Tibial nerve (tissue), 4 donors: ENCODE measurements around the gene DLGAP4. TPM values are rescaled to one million over a fixed set of nuclear protein-coding genes. Genes with fewer than 3 reads are reported as not detected.

ENCODE experiments used
- DNase-seq, 2 donors: peaks; one replicate each; pipeline ENCODE4 v3.0.0-alpha.2; 2019; ENCODE audit warnings: low spot score in 2 of 2
- H3K27ac ChIP-seq, 4 donors: fragments of 200-600 bp; sonication (generic) in 3 of 4; one replicate each; pipeline ENCODE4 v1.5.1; 2017 to 2019; ENCODE audit warnings: mild to moderate bottlenecking in 1 of 4
- H3K27me3 ChIP-seq, 2 donors: fragments of 200-600 bp; sonication (generic) in 1 of 2; one replicate each; pipeline versions ENCODE4 v1.5.1 to v1.6.0; 2017 to 2019
- H3K36me3 ChIP-seq, 3 donors: fragments of 200-600 bp; sonication (generic); one replicate each; pipeline ENCODE4 v1.5.1; 2018 to 2019
- H3K4me1 ChIP-seq, 4 donors: fragments of 200-600 bp; sonication (generic) in 3 of 4; one replicate each; pipeline ENCODE4 v1.5.1; 2017 to 2019
- H3K4me3 ChIP-seq, 4 donors: fragments of 200-600 bp; sonication (generic) in 3 of 4; one replicate each; pipeline ENCODE4 v1.5.1; 2017 to 2019; ENCODE audit warnings: mild to moderate bottlenecking in 1 of 4, moderate library complexity in 1 of 4
- H3K9me3 ChIP-seq, 4 donors: fragments of 200-600 bp; sonication (generic) in 3 of 4; one replicate each; pipeline ENCODE4 v1.5.1; 2017 to 2019
- CTCF ChIP-seq, 5 experiments: fragments of 200-600 bp in 3 of 5; fragments of 450-650 bp in 2 of 5; sonication (generic) in 3 of 5; IDR thresholded peaks; one replicate each; pipeline ENCODE4 v1.5.1; 2016 to 2019; ENCODE audit warnings: antibody characterized with exemption in 5 of 5, mild to moderate bottlenecking in 3 of 5, moderate library complexity in 2 of 5
- EP300 ChIP-seq, 2 donors: sonication (generic); formaldehyde crosslinking; IDR thresholded peaks; one replicate each; pipeline ENCODE4 v1.6.1; 2017; ENCODE audit warnings: antibody characterized with exemption in 2 of 2, mild to moderate bottlenecking in 1 of 2
- POLR2A ChIP-seq, 2 donors: fragments of 450-650 bp; IDR thresholded peaks; one replicate each; pipeline ENCODE4 v1.6.1; 2017; ENCODE audit warnings: antibody characterized with exemption in 2 of 2, mild to moderate bottlenecking in 2 of 2, moderate library complexity in 2 of 2
- WGBS, 2 donors: methylation state at CpG; one replicate each; pipeline ENCODE4 v1.1.5; 2018; 5-methylcytosine and 5-hydroxymethylcytosine counted together
- total RNA-seq, 4 donors: library from RNA; depleted of rRNA; stranded (reverse); fragments of >200 nt; gene quantifications; one replicate each; pipeline ENCODE4 v1.1.0, GENCODE V29; 2016

The DLGAP4 gene
- total RNA-seq, 4 donors from 2014 or later, result 46.1 to 97.5 (median 52.5) TPM

GRCh38 chr20:36485286-36485685, 179.1 kb downstream of the DLGAP4 start:
- Histone ChIP-seq H3K9me3 (no peaks in the 10 kb centered on the region), H3K27me3 (no peaks in the 10 kb centered on the region), H3K36me3 (no peaks in the 10 kb centered on the region), H3K27ac (no peak overlapping the region), H3K4me1 (peaks cover 0 to 90% (median 59%) of the 10 kb centered on the region in 4 donors), H3K4me3 (no peak overlapping the region)
- no peak for DNase-seq
- 78 to 81% methylated on average over 3 of the region's 3 CpGs for WGBS, 2 donors
- no peak for TF ChIP-seq POLR2A (IDR thresholded peaks at IDR 0.05)
- no peak for TF ChIP-seq CTCF (IDR thresholded peaks at IDR 0.05)
- no peak for TF ChIP-seq EP300 (IDR thresholded peaks at IDR 0.05)

- TF ChIP-seq CTCF (IDR thresholded peaks at IDR 0.05), result no peak
- no peak for TF ChIP-seq EP300 (IDR thresholded peaks at IDR 0.05)
- TF ChIP-seq POLR2A (IDR thresholded peaks at IDR 0.05), result no peak
- Histone ChIP-seq H3K4me3 (no peak overlapping the region), H3K27ac (peak overlapping the region in 1 of 4 donors; percentile 36), H3K4me1 (peaks cover 0 to 89% (median 56%) of the 10 kb centered on the region in 4 donors), H3K9me3 (no peaks in the 10 kb centered on the region), H3K36me3 (no peaks in the 10 kb centered on the region), H3K27me3 (no peaks in the 10 kb centered on the region)
- DNase-seq, result no peak
- WGBS, 2 donors, result 82 to 93% methylated on average over 1 of the region's 1 CpG
Measured at GRCh38 chr20:36487069-36487468, 180.9 kb downstream of the DLGAP4 start.

- TF ChIP-seq CTCF (IDR thresholded peaks at IDR 0.05) (no peak), EP300 (IDR thresholded peaks at IDR 0.05) (no peak), POLR2A (IDR thresholded peaks at IDR 0.05) (no peak)
- Histone ChIP-seq H3K4me1 (peaks cover 0 to 86% (median 51%) of the 10 kb centered on the region in 4 donors), H3K27me3 (no peaks in the 10 kb centered on the region), H3K9me3 (no peaks in the 10 kb centered on the region), H3K4me3 (no peak overlapping the region), H3K36me3 (no peaks in the 10 kb centered on the region), H3K27ac (peak overlapping the region in 2 of 4 donors; percentile 18 to 26)
- WGBS, 2 donors, result 50 to 67% methylated on average over 1 of the region's 1 CpG
- DNase-seq, result no peak
Measured at GRCh38 chr20:36490191-36490590, 184.1 kb downstream of the DLGAP4 start.

GRCh38 chr20:36491901-36492617, 185.9 kb downstream of the DLGAP4 start:
- Histone ChIP-seq H3K36me3 (peaks cover 0 to 13% (median 7%) of the 10 kb centered on the region in 3 donors), H3K4me3 (no peak overlapping the region), H3K27ac (peak overlapping the region; percentile 2 to 85 (median 75)), H3K4me1 (peaks cover 0 to 81% (median 40%) of the 10 kb centered on the region in 4 donors), H3K9me3 (no peaks in the 10 kb centered on the region), H3K27me3 (no peaks in the 10 kb centered on the region)
- DNase-seq, result no peak
- WGBS, 2 donors, result 26 to 40% methylated on average over 8 of the region's 8 CpGs
- TF ChIP-seq EP300 (IDR thresholded peaks at IDR 0.05) (no peak), CTCF (IDR thresholded peaks at IDR 0.05) (no peak), POLR2A (IDR thresholded peaks at IDR 0.05) (no peak)

GRCh38 chr20:36493051-36493800, 187.1 kb downstream of the DLGAP4 start:
- peaks cover 0 to 83% (median 39%) of the 10 kb centered on the region in 4 donors for H3K4me1 ChIP-seq

More at GRCh38 chr20:36493051-36493800, 187.1 kb downstream of the DLGAP4 start:
- Histone ChIP-seq H3K36me3 (peaks cover 0 to 25% (median 14%) of the 10 kb centered on the region in 3 donors), H3K27ac (peak overlapping the region; percentile 54 to 85 (median 75)), H3K4me3 (no peak overlapping the region), H3K9me3 (no peaks in the 10 kb centered on the region), H3K27me3 (no peaks in the 10 kb centered on the region)
- 43 to 56% methylated on average over 4 to 10 of the region's 10 CpGs for WGBS, 2 donors
- no peak for DNase-seq
- TF ChIP-seq POLR2A (IDR thresholded peaks at IDR 0.05), result no peak
- TF ChIP-seq CTCF (IDR thresholded peaks at IDR 0.05), result peak; percentile 12 to 54 (median 25)
